ENCODE data around the gene SRP9. TPM values are rescaled to one million over a fixed set of nuclear protein-coding genes. Genes with fewer than 3 reads are reported as not detected.
A peak's percentile ranks its signal among the peaks of the same experiment; 100 is the strongest.

SRP9 gene
- polyA plus RNA-seq, 1 donor (not counting 4 experiments of a cell fraction or from before 2014, with no cell fraction given): 441 TPM

GRCh38 chr1:225752245-225752644 is 25.4 kb upstream of the SRP9 start:
- peaks cover 2% of the 10 kb centered on the region for H3K9me1 ChIP-seq (ENCODE audit: control insufficient read depth, extremely low read depth, insufficient read depth, low read length)
- H3K9ac ChIP-seq (ENCODE audit: control insufficient read depth, extremely low read depth, insufficient read depth, low read length): no peak overlapping the region
- no peaks in the 10 kb centered on the region for H3K27me3 ChIP-seq (ENCODE audit: control insufficient read depth, extremely low read depth, insufficient read depth, low read length)
- H3K9me3 ChIP-seq (ENCODE audit: control insufficient read depth, low read depth, low read length): no peaks in the 10 kb centered on the region
- no peak for FAIRE-seq
- no peaks in the 10 kb centered on the region for H4K20me1 ChIP-seq (ENCODE audit: control insufficient read depth, extremely low read depth, insufficient read depth, low read length)
- H2AFZ ChIP-seq (ENCODE audit: control insufficient read depth, low read length): no peak overlapping the region
- dilution Hi-C loops (cut with MboI; ENCODE audit: extremely low pct_ligation_motif_present, low sequenced_read_pairs): no loop called here
- DNase-seq (ENCODE audit: low read depth, low spot score): no peak
- TF ChIP-seq EZH2 (IDR thresholded peaks at IDR 0.05; ENCODE audit: low read length): no peak
- TF ChIP-seq, protein P1, sequence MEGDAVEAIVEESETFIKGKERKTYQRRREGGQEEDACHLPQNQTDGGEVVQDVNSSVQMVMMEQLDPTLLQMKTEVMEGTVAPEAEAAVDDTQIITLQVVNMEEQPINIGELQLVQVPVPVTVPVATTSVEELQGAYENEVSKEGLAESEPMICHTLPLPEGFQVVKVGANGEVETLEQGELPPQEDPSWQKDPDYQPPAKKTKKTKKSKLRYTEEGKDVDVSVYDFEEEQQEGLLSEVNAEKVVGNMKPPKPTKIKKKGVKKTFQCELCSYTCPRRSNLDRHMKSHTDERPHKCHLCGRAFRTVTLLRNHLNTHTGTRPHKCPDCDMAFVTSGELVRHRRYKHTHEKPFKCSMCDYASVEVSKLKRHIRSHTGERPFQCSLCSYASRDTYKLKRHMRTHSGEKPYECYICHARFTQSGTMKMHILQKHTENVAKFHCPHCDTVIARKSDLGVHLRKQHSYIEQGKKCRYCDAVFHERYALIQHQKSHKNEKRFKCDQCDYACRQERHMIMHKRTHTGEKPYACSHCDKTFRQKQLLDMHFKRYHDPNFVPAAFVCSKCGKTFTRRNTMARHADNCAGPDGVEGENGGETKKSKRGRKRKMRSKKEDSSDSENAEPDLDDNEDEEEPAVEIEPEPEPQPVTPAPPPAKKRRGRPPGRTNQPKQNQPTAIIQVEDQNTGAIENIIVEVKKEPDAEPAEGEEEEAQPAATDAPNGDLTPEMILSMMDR (optimal IDR thresholded peaks at IDR 0.05 in 1 of 3, IDR thresholded peaks at IDR 0.05 in 1 of 3, conservative IDR thresholded peaks at IDR 0.05 in 1 of 3; ENCODE audit: extremely low read depth in 1 of 3, insufficient read depth in 2 of 3, low read length in 3 of 3): no peak
- H3K27ac ChIP-seq (ENCODE audit: control insufficient read depth, insufficient read depth, low read length): no peak overlapping the region
- no peak overlapping the region for H3K4me3 ChIP-seq (ENCODE audit: control insufficient read depth in 2 of 3, extremely low read depth in 1 of 3, insufficient read depth in 2 of 3, low read depth in 1 of 3, low read length in 3 of 3)
- no peaks in the 10 kb centered on the region for H3K79me2 ChIP-seq (ENCODE audit: control insufficient read depth, insufficient read depth, low read length)
- H3K4me1 ChIP-seq (ENCODE audit: control insufficient read depth, extremely low read depth, insufficient read depth, low read length): peaks cover 15% of the 10 kb centered on the region
- H3K4me2 ChIP-seq (ENCODE audit: control insufficient read depth, extremely low read depth, insufficient read depth, low read depth, low read length): no peak overlapping the region
- H3K36me3 ChIP-seq (ENCODE audit: control insufficient read depth in 2 of 2, extremely low read depth in 1 of 2, insufficient read depth in 2 of 2, low read length in 2 of 2): no peaks in the 10 kb centered on the region

- DNase-seq (ENCODE audit: low read depth, low spot score) (no peak), FAIRE-seq (peak; percentile 72)
- no peak overlapping the region for H3K27ac ChIP-seq (ENCODE audit: control insufficient read depth, insufficient read depth, low read length)
- TF ChIP-seq, protein P1 (optimal IDR thresholded peaks at IDR 0.05 in 1 of 3, IDR thresholded peaks at IDR 0.05 in 1 of 3, conservative IDR thresholded peaks at IDR 0.05 in 1 of 3; ENCODE audit: extremely low read depth in 1 of 3, insufficient read depth in 2 of 3, low read length in 3 of 3): no peak
- no peak for TF ChIP-seq EZH2 (IDR thresholded peaks at IDR 0.05; ENCODE audit: low read length)
- H3K4me2 ChIP-seq (ENCODE audit: control insufficient read depth, extremely low read depth, insufficient read depth, low read depth, low read length): peak overlapping the region; percentile 2
- no peak overlapping the region for H3K4me3 ChIP-seq (ENCODE audit: control insufficient read depth in 2 of 3, extremely low read depth in 1 of 3, insufficient read depth in 2 of 3, low read depth in 1 of 3, low read length in 3 of 3)
- no peaks in the 10 kb centered on the region for H3K36me3 ChIP-seq (ENCODE audit: control insufficient read depth in 2 of 2, extremely low read depth in 1 of 2, insufficient read depth in 2 of 2, low read length in 2 of 2)
- no peaks in the 10 kb centered on the region for H3K9me3 ChIP-seq (ENCODE audit: control insufficient read depth, low read depth, low read length)
- no peak overlapping the region for H2AFZ ChIP-seq (ENCODE audit: control insufficient read depth, low read length)
- no peaks in the 10 kb centered on the region for H3K79me2 ChIP-seq (ENCODE audit: control insufficient read depth, insufficient read depth, low read length)
- no peak overlapping the region for H3K9ac ChIP-seq (ENCODE audit: control insufficient read depth, extremely low read depth, insufficient read depth, low read length)
- no peaks in the 10 kb centered on the region for H4K20me1 ChIP-seq (ENCODE audit: control insufficient read depth, extremely low read depth, insufficient read depth, low read length)
- H3K9me1 ChIP-seq (ENCODE audit: control insufficient read depth, extremely low read depth, insufficient read depth, low read length): peaks cover 2% of the 10 kb centered on the region
- peaks cover 12% of the 10 kb centered on the region for H3K4me1 ChIP-seq (ENCODE audit: control insufficient read depth, extremely low read depth, insufficient read depth, low read length)
- no peaks in the 10 kb centered on the region for H3K27me3 ChIP-seq (ENCODE audit: control insufficient read depth, extremely low read depth, insufficient read depth, low read length)
- dilution Hi-C loops (cut with MboI; ENCODE audit: extremely low pct_ligation_motif_present, low sequenced_read_pairs): no loop called here
Measured at GRCh38 chr1:225754940-225755641, 22.5 kb upstream of the SRP9 start.
